ENCODE data around the gene ZBTB7C. TPM values are rescaled to one million over a fixed set of nuclear protein-coding genes. Genes with fewer than 3 reads are reported as not detected.
A peak's percentile ranks its signal among the peaks of the same experiment; 100 is the strongest.

Gene ZBTB7C
- total RNA-seq, 2 experiments from 2014 or later = 0.81 to 0.95 TPM

- Mint-ChIP-seq H3K9me3 (no peaks in the 10 kb centered on the region), H3K27ac (no peak overlapping the region), H3K36me3 (ENCODE audit: low read depth) (no peaks in the 10 kb centered on the region), H3K27me3 (no peaks in the 10 kb centered on the region), H3K4me1 (no peaks in the 10 kb centered on the region), H3K4me3 (no peak overlapping the region)
- DNase-seq = no peak
- POLR2A ChIA-PET = no interaction called here
- CTCF ChIA-PET = interaction anchor here (0.8 kb wide), 1 partner anchor 411 kb away, joined by 3 read pairs; no protein-coding TSS in a partner anchor
Observed at GRCh38 chr18:48034651-48035555, 374.3 kb downstream of the ZBTB7C start.

GRCh38 chr18:48033790-48034650 lies 375.2 kb downstream of the ZBTB7C start:
- no peaks in the 10 kb centered on the region for H3K9me3 Mint-ChIP-seq
- no peaks in the 10 kb centered on the region for H3K36me3 Mint-ChIP-seq (ENCODE audit: low read depth)
- no peaks in the 10 kb centered on the region for H3K27me3 Mint-ChIP-seq
- no peak overlapping the region for H3K4me3 Mint-ChIP-seq
- DNase-seq = no peak
- CTCF ChIA-PET = interaction anchor here (0.8 to 1.6 kb wide), 6 partner anchors 10 to 412 kb away, joined by 3 to 4 read pairs (median 3); no protein-coding TSS in a partner anchor
- POLR2A ChIA-PET = no interaction called here
- no peak overlapping the region for H3K27ac Mint-ChIP-seq
- no peaks in the 10 kb centered on the region for H3K4me1 Mint-ChIP-seq

- Mint-ChIP-seq H3K27ac (no peak overlapping the region), H3K4me1 (no peaks in the 10 kb centered on the region), H3K36me3 (ENCODE audit: low read depth) (no peaks in the 10 kb centered on the region), H3K4me3 (no peak overlapping the region), H3K9me3 (no peaks in the 10 kb centered on the region), H3K27me3 (no peaks in the 10 kb centered on the region)
- POLR2A ChIA-PET = no interaction called here
- CTCF ChIA-PET = interaction anchor here (0.6 to 1.6 kb wide), 8 partner anchors 9 to 424 kb away, joined by 3 to 5 read pairs (median 3); no protein-coding TSS in a partner anchor
- no peak for DNase-seq
Observed at GRCh38 chr18:48032876-48033789, 376.1 kb downstream of the ZBTB7C start.

GRCh38 chr18:48031641-48032040 lies 377.5 kb downstream of the ZBTB7C start:
- ChIA-PET CTCF (interaction anchor here (1.0 to 2.6 kb wide), 3 partner anchors 24 to 425 kb away, joined by 3 to 20 read pairs (median 6); no protein-coding TSS in a partner anchor), POLR2A (no interaction called here)
- Mint-ChIP-seq H3K27ac (no peak overlapping the region), H3K4me1 (peaks cover 2% of the 10 kb centered on the region), H3K4me3 (no peak overlapping the region), H3K27me3 (no peaks in the 10 kb centered on the region), H3K9me3 (no peaks in the 10 kb centered on the region), H3K36me3 (ENCODE audit: low read depth) (no peaks in the 10 kb centered on the region)
- DNase-seq = no peak

GRCh38 chr18:48030616-48031480 lies 378.3 kb downstream of the ZBTB7C start:
- POLR2A ChIA-PET = no interaction called here
- no peak overlapping the region for H3K4me3 Mint-ChIP-seq
- CTCF ChIA-PET = interaction anchor here (0.6 to 2.6 kb wide), 6 partner anchors 199 to 769 kb away, joined by 3 to 20 read pairs (median 6); no protein-coding TSS in a partner anchor
- H3K9me3 Mint-ChIP-seq = no peaks in the 10 kb centered on the region
- no peaks in the 10 kb centered on the region for H3K27me3 Mint-ChIP-seq
- no peak overlapping the region for H3K27ac Mint-ChIP-seq
- H3K4me1 Mint-ChIP-seq = peaks cover 2% of the 10 kb centered on the region
- DNase-seq = peak; percentile 32
- H3K36me3 Mint-ChIP-seq (ENCODE audit: low read depth) = no peaks in the 10 kb centered on the region

DNA sequence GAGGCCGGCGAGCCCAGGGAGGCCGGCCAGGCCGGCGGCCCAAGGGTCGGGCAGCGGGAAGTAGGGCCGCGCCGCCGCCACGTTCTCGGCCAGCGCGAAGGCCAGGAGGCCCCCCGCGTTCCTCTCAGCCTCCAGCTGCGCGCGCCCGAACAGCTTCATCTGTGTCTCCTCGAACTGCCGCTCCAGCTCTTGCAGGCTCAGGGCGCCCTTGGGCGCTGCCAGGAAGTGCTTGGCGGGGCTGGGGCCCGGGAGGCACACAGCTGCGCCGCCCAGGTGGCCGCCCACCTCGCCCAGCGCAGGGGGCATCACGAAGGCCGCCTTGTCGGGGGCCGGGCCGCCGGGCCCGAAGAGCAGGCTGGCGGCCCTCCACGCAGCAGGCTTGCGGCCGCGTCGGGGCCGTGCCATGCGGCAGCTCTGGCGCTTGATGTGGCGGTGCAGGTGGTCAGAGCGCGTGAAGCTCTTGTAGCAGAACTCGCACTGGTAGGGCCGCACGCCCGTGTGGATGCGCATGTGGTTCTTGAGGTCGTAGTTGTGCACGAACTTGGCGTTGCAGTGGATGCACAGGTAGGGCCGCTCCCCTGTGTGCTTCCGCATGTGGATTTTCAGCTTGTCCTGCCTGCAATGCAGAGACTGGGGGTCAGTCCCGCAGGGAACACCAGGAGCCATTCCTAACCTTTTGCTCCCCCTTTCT lies 379.7 kb downstream of the ZBTB7C start:
- peaks cover 2% of the 10 kb centered on the region for H3K4me1 Mint-ChIP-seq
- H3K9me3 Mint-ChIP-seq = no peaks in the 10 kb centered on the region
- no peaks in the 10 kb centered on the region for H3K27me3 Mint-ChIP-seq
- no peak for DNase-seq
- POLR2A ChIA-PET = no interaction called here
- no peak overlapping the region for H3K4me3 Mint-ChIP-seq
- H3K27ac Mint-ChIP-seq = no peak overlapping the region
- H3K36me3 Mint-ChIP-seq (ENCODE audit: low read depth) = no peaks in the 10 kb centered on the region
- CTCF ChIA-PET = interaction anchor here (0.6 to 2.6 kb wide), 4 partner anchors 14 to 427 kb away, joined by 5 to 20 read pairs (median 8); no protein-coding TSS in a partner anchor

- POLR2A ChIA-PET = no interaction called here
- peaks cover 2% of the 10 kb centered on the region for H3K4me1 Mint-ChIP-seq
- no peaks in the 10 kb centered on the region for H3K9me3 Mint-ChIP-seq
- H3K27me3 Mint-ChIP-seq = no peaks in the 10 kb centered on the region
- no peak for DNase-seq
- H3K4me3 Mint-ChIP-seq = no peak overlapping the region
- no peaks in the 10 kb centered on the region for H3K36me3 Mint-ChIP-seq (ENCODE audit: low read depth)
- H3K27ac Mint-ChIP-seq = no peak overlapping the region
- CTCF ChIA-PET = interaction anchor here (0.6 to 2.5 kb wide), 3 partner anchors 13 to 417 kb away, joined by 4 to 9 read pairs (median 5); no protein-coding TSS in a partner anchor
Observed at GRCh38 chr18:48028696-48029095, 380.5 kb downstream of the ZBTB7C start.

DNA sequence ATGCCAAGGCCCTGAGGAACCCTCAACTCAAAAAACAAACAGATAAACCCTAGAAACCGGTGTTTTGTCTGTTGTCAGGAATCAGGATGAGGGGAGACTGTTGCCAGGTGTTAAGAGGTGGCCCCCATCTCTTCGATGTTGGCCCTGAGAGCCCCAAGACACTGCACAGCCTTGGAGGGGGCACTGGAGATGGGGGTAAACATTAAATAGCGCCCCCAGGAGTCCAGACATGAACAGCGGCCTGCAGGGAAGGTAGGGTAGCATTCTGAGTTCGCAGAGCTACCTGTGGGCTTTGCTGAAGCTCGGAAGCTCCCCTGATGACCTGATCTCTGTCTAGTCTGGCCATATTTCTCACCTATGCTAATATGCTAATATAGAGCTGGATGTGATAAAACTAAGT lies 381.1 kb downstream of the ZBTB7C start:
- ChIA-PET POLR2A (no interaction called here), CTCF (interaction anchor here (1.2 kb wide), 1 partner anchor 417 kb away, joined by 4 read pairs; no protein-coding TSS in a partner anchor)
- Mint-ChIP-seq H3K4me1 (peaks cover 2% of the 10 kb centered on the region), H3K36me3 (ENCODE audit: low read depth) (no peaks in the 10 kb centered on the region), H3K4me3 (no peak overlapping the region), H3K9me3 (no peaks in the 10 kb centered on the region), H3K27me3 (peaks cover 1% of the 10 kb centered on the region), H3K27ac (no peak overlapping the region)
- DNase-seq = no peak

DNA sequence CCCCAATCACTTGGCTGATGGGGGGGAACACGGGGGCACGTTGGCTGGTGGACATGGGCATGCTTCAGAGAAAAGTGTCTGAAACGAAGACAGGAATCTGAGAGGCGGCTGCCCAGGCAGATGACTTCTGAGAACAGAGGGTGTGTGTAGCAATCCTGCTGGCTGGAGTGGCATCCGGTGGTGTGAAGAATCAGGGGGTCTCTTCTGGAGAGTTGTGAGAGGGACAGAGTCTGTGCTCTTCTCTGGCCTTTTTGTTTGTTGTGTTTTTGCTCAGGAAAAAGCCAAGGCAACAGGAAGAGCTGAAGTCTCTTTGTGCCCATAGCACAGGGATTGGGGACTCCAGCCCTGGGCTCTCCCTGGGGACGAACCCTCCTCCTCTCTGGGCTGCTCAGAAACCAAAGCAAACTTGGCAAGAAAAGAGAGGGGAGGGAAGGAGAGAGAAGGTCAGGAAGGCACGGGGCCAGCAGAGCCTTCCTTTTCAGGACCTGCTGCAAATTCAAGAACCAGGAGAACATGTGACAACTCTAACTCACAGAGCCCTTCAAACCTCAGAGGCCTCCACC lies 381.7 kb downstream of the ZBTB7C start:
- Mint-ChIP-seq H3K27me3 (peaks cover 6% of the 10 kb centered on the region), H3K4me3 (no peak overlapping the region), H3K9me3 (no peaks in the 10 kb centered on the region), H3K4me1 (peaks cover 3% of the 10 kb centered on the region), H3K36me3 (ENCODE audit: low read depth) (no peaks in the 10 kb centered on the region), H3K27ac (no peak overlapping the region)
- no peak for DNase-seq
- ChIA-PET CTCF (interaction anchor here (1.2 kb wide), 1 partner anchor 418 kb away, joined by 4 read pairs; no protein-coding TSS in a partner anchor), POLR2A (no interaction called here)

- H3K4me1 Mint-ChIP-seq = peaks cover 7% of the 10 kb centered on the region
Observed at GRCh38 chr18:48026216-48026615, 383.0 kb downstream of the ZBTB7C start.

More at GRCh38 chr18:48026216-48026615, 383.0 kb downstream of the ZBTB7C start:
- Mint-ChIP-seq H3K27ac (no peak overlapping the region), H3K4me3 (no peak overlapping the region), H3K36me3 (ENCODE audit: low read depth) (no peaks in the 10 kb centered on the region), H3K27me3 (peaks cover 8% of the 10 kb centered on the region), H3K9me3 (no peaks in the 10 kb centered on the region)
- no peak for DNase-seq
- ChIA-PET POLR2A (no interaction called here), CTCF (interaction anchor here (0.7 to 1.6 kb wide), 5 partner anchors 18 to 593 kb away, joined by 3 to 6 read pairs (median 4); no protein-coding TSS in a partner anchor)
